Stimulated activated effector memory CD8-positive, alpha-beta T cell treated with anti-CD3 and anti-CD28 coated beads, Interleukin-12 subunit alpha, Interleukin-12 subunit beta, amount 100 ng/mL, for 72 hours (primary cell): ENCODE measurements around the gene LRRC8E.
"Not testable (repeated sequence)": the region's sequence is repeated elsewhere in the genome, so short reads cannot be mapped to it uniquely, and the experiment has no call there.

Experiments
- ATAC-seq: fragments of 150-1000 bp; cut with Tn5 transposase; 2 replicates; pipeline ENCODE4 v1.10.0; 2021
- DNase-seq, 2 donors: peaks; one replicate each; pipeline ENCODE4 v3.0.0; 2021 to 2022; ENCODE audit warnings: low spot score in 2 of 2
- H3K27ac Mint-ChIP-seq: one replicate; pipeline ENCODE4 v1.8.0; 2022; ENCODE audit warnings: mild to moderate bottlenecking, mixed read lengths
- H3K36me3 Mint-ChIP-seq: one replicate; pipeline ENCODE4 v1.8.0; 2022; ENCODE audit warnings: mild to moderate bottlenecking, mixed read lengths
- H3K4me1 Mint-ChIP-seq: one replicate; pipeline ENCODE4 v1.8.0; 2022; ENCODE audit warnings: mixed read lengths
- H3K4me3 Mint-ChIP-seq: one replicate; pipeline ENCODE4 v1.8.0; 2022; ENCODE audit warnings: mild to moderate bottlenecking, mixed read lengths
- H3K9me3 Mint-ChIP-seq: one replicate; pipeline ENCODE4 v1.8.0; 2022; ENCODE audit warnings: mixed read lengths

Gene LRRC8E

GRCh38 chr19:7885818-7886217, 2.5 kb upstream of the LRRC8E start:
- no peaks in the 10 kb centered on the region for H3K9me3 Mint-ChIP-seq
- DNase-seq, result no peak
- H3K4me3 Mint-ChIP-seq, result no peak overlapping the region
- no peaks in the 10 kb centered on the region for H3K4me1 Mint-ChIP-seq
- no peak overlapping the region for H3K27ac Mint-ChIP-seq
- no peak for ATAC-seq
- H3K36me3 Mint-ChIP-seq, result no peaks in the 10 kb centered on the region

- H3K4me3 Mint-ChIP-seq, result no peak overlapping the region
- ATAC-seq, result no peak
- H3K36me3 Mint-ChIP-seq, result no peaks in the 10 kb centered on the region
- DNase-seq, result no peak
- H3K4me1 Mint-ChIP-seq, result no peaks in the 10 kb centered on the region
- H3K9me3 Mint-ChIP-seq, result no peaks in the 10 kb centered on the region
- H3K27ac Mint-ChIP-seq, result no peak overlapping the region
These were observed 734 bp upstream of the LRRC8E start for GRCh38 chr19:7887408-7888144.

DNA sequence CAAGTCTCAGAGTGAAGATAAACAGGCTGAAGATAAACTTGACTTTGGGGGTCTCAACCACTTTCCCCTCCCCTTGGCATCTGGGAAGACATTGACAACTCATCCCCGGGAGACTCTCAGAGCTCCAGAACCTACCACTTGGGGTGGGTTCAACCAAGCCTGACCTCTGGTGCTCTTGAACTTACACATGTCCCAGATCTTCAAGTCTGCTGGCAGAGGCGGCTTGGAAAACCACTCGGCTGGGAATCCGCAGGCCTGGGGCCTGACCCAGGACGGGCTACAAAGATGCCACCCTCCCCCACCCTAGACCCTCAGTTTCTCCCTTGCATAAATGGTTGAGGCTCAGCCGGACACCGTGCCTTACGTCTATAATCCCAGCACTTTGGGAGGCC, 512 bp downstream of the LRRC8E start:
- Mint-ChIP-seq H3K36me3 (no peaks in the 10 kb centered on the region), H3K4me3 (no peak overlapping the region), H3K4me1 (no peaks in the 10 kb centered on the region), H3K9me3 (no peaks in the 10 kb centered on the region), H3K27ac (no peak overlapping the region)
- no peak for ATAC-seq
- DNase-seq, result no peak

DNA sequence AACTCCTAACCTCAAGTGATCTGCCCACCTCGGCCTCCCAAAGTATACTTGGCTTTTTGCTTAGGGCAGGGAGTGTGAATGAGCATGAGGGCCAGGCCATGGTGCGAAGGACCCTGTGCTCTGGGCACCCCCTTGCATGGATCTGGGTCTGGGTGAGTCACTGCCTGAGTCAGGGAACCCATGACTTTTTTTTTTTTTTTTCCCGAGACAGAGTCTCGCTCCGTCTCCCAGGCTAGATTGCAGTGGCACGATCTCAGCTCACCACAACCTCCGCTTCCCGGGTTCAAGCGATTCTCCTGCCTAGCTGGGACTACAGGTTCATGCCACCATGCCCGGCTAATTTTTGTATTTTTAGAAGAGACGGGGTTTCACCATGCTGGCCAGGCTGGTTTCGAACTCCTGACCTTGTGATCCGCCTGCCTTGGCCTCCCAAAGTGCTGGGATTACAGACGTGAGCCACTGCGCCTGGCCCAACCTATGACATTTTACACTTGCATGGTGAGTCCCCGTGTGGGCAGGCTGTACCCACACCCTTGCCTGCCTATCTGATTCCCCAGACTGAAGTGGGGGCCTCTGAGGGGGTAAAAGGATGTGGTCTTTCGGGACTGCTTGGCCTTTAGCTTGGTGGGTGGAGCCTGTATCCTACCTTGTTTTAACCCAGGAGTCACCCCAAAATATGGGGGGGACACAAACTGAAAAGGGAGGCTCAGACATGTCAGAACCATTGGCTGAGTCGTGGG, 5.2 kb downstream of the LRRC8E start:
- not testable (repeated sequence) for H3K4me3 Mint-ChIP-seq, H3K9me3 Mint-ChIP-seq, H3K36me3 Mint-ChIP-seq, ATAC-seq, H3K27ac Mint-ChIP-seq, H3K4me1 Mint-ChIP-seq, DNase-seq

DNA sequence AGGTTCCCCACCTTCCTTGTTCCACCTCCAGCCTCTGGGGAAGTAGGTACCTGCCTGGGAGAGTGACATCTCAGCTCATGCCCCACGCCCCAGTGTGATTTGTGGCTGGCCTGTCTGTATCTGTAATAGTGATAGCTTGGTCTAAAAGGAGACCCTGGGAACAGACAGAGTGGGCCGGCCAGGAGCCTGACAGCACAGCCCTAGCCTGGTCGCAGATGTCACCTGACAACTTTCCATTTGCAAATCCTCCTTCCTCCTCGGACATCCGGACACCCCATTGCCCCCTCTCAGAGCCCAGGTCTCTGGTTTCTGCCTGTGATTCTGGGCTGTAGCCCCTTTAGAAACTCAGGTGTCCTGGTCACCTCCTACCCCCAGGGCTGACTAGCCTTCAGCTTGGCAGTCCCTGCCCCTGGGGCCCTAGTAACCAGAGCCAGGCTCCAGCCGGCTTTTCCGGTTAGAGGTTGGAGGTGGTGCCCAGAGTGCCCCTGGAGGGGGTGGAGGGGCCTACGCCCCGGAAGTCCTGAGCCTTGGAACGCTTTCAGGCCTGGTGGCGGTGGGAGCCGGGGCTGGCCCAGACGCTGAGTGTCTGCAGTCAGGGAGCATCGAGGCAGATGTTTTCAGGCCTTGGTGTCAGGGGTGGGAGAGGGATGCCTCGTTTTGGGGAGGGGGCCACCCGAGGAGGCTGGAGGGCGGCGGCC, 6.5 kb downstream of the LRRC8E start:
- H3K9me3 Mint-ChIP-seq, result no peaks in the 10 kb centered on the region
- H3K4me3 Mint-ChIP-seq, result no peak overlapping the region
- ATAC-seq (no peak), DNase-seq (no peak)
- H3K4me1 Mint-ChIP-seq, result no peaks in the 10 kb centered on the region
- H3K36me3 Mint-ChIP-seq, result no peaks in the 10 kb centered on the region
- H3K27ac Mint-ChIP-seq, result no peak overlapping the region

- Mint-ChIP-seq H3K27ac (no peak overlapping the region), H3K4me1 (no peaks in the 10 kb centered on the region), H3K4me3 (no peak overlapping the region), H3K36me3 (no peaks in the 10 kb centered on the region), H3K9me3 (no peaks in the 10 kb centered on the region)
- ATAC-seq (no peak), DNase-seq (no peak)
These were observed 7.3 kb downstream of the LRRC8E start for GRCh38 chr19:7895565-7895964.

DNA sequence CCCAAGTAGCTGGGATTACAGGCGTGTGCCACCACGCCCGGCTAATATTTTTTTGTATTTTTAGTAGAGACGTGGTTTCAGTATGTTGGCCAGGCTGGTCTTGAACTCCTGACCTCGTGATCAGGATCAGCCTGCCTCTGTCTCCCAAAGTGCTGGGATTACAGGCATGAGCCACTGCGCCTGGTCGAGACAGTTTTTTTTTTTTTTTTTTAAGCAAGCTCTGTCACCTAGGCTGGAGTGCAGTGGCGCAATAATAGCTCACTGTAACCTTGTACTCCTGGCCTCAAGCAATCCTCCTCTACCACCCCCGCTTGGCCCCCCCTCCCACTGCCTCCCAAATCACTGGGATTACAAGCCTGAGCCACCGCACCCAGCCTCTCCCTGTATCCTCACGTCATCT, 9.0 kb downstream of the LRRC8E start:
- H3K36me3 Mint-ChIP-seq, result no peaks in the 10 kb centered on the region
- ATAC-seq (no peak), DNase-seq (no peak)
- no peaks in the 10 kb centered on the region for H3K4me1 Mint-ChIP-seq
- no peak overlapping the region for H3K4me3 Mint-ChIP-seq
- H3K9me3 Mint-ChIP-seq, result no peaks in the 10 kb centered on the region
- H3K27ac Mint-ChIP-seq, result no peak overlapping the region

- Mint-ChIP-seq H3K36me3 (peaks cover 12% of the 10 kb centered on the region), H3K4me3 (no peak overlapping the region), H3K4me1 (peaks cover 14% of the 10 kb centered on the region), H3K9me3 (no peaks in the 10 kb centered on the region), H3K27ac (no peak overlapping the region)
- DNase-seq (no peak), ATAC-seq (no peak)
These were observed 10.7 kb downstream of the LRRC8E start for GRCh38 chr19:7898967-7899366.

- Mint-ChIP-seq H3K4me1 (peaks cover 20% of the 10 kb centered on the region), H3K4me3 (no peak overlapping the region), H3K9me3 (no peaks in the 10 kb centered on the region), H3K27ac (no peak overlapping the region), H3K36me3 (peaks cover 21% of the 10 kb centered on the region)
- ATAC-seq (no peak), DNase-seq (no peak)
These were observed 11.6 kb downstream of the LRRC8E start for GRCh38 chr19:7899751-7900378.

GRCh38 chr19:7900401-7900870, 12.1 kb downstream of the LRRC8E start:
- peaks cover 26% of the 10 kb centered on the region for H3K4me1 Mint-ChIP-seq
- no peak overlapping the region for H3K27ac Mint-ChIP-seq

GRCh38 chr19:7900931-7901330, 12.6 kb downstream of the LRRC8E start:
- ATAC-seq, result no peak
- H3K36me3 Mint-ChIP-seq, result peaks cover 32% of the 10 kb centered on the region
- DNase-seq, result no peak
- H3K9me3 Mint-ChIP-seq, result no peaks in the 10 kb centered on the region
- H3K4me3 Mint-ChIP-seq, result no peak overlapping the region
- H3K27ac Mint-ChIP-seq, result no peak overlapping the region
- peaks cover 31% of the 10 kb centered on the region for H3K4me1 Mint-ChIP-seq

More at GRCh38 chr19:7900401-7900870, 12.1 kb downstream of the LRRC8E start:
- Mint-ChIP-seq H3K36me3 (peaks cover 27% of the 10 kb centered on the region), H3K4me3 (no peak overlapping the region), H3K9me3 (no peaks in the 10 kb centered on the region)
- ATAC-seq (no peak), DNase-seq (no peak)

GRCh38 chr19:7901337-7901736, 13.0 kb downstream of the LRRC8E start:
- H3K27ac Mint-ChIP-seq, result no peak overlapping the region
- DNase-seq (no peak), ATAC-seq (no peak)
- no peaks in the 10 kb centered on the region for H3K9me3 Mint-ChIP-seq
- H3K4me3 Mint-ChIP-seq, result no peak overlapping the region
- H3K4me1 Mint-ChIP-seq, result peaks cover 35% of the 10 kb centered on the region
- H3K36me3 Mint-ChIP-seq, result peaks cover 32% of the 10 kb centered on the region

DNA sequence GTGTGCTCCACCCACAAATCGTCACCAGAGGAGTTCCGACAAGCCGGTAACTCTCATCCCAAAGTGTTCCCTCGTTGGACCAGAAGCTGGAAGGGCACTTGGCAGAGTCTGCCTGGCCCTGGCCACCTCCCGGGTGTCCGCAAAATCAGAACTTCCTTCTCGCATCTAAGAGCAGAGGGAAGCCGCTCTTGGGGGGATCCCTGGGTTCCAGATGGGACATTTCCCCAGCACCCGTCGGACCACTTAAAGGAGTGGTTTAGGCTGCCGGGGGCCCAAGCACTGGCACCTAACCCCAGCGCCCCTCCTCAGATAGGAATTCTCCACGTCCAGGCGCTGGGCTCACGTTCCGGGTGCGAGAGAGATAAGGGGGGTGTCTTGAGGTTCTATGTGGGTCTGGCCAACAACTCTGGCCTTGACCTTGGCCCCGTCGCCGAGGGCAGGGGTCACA, 14.5 kb downstream of the LRRC8E start:
- H3K9me3 Mint-ChIP-seq, result no peaks in the 10 kb centered on the region
- H3K36me3 Mint-ChIP-seq, result peaks cover 43% of the 10 kb centered on the region
- peak overlapping the region; percentile 96 for H3K27ac Mint-ChIP-seq
- peak overlapping the region; percentile 95 for H3K4me3 Mint-ChIP-seq
- DNase-seq, result no peak
- H3K4me1 Mint-ChIP-seq, result peaks cover 42% of the 10 kb centered on the region
- no peak for ATAC-seq

GRCh38 chr19:7903244-7904073, 15.1 kb downstream of the LRRC8E start, which contains the start of gene MAP2K7:
Gene MAP2K7, plus strand, starts transcription at chr19:7903877. Its CDS starts 68 bp downstream, at chr19:7903945.
- Mint-ChIP-seq H3K9me3 (no peaks in the 10 kb centered on the region), H3K36me3 (peaks cover 43% of the 10 kb centered on the region), H3K4me3 (peak within 1 kb of the TSS; percentile 95), H3K27ac (peak within 1 kb of the TSS; percentile 96), H3K4me1 (peaks cover 42% of the 10 kb centered on the region)
- ATAC-seq, result peak; percentile 82
- DNase-seq, result peak; percentile 100
